ENCODE results near the gene P4HA2.
A peak's percentile ranks its signal among the peaks of the same experiment; 100 is the strongest.
"Not testable (repeated sequence)": the region's sequence is repeated elsewhere in the genome, so short reads cannot be mapped to it uniquely, and the experiment has no call there.

The P4HA2 gene

GRCh38 chr5:132193165-132193694 lies 34.4 kb downstream of the P4HA2 start:
- DNase-seq = no peak

DNA sequence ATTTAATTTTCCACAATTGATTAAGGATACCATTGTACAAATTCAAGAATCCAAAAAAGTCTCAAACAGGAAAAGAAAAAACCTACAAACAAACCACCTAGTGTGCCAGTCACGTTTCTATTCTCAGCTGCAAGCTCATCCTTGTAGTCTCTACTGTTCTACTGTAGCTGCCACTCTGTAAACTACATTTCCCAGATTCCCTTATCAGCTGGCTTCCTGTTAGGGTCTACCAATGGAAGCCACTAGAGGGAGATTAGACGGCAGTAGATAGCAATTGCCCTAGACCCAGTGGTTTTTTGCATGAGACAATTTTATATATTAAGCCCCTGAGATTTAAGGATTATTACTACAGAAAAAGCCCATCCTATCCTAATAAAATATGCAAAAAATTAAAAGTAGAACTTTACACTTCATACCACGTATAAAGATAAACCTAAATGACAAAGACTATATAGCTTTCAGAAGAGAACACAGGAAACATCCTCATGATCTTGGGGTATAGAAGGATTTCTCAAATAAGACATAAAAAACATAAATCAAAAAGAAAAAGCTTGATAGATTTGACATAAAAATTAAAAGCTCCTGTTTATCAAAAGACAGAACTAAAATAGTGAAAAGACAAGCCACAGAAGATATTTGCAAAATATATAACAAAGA lies 37.4 kb downstream of the P4HA2 start:
- peak; percentile 56 for DNase-seq

DNA sequence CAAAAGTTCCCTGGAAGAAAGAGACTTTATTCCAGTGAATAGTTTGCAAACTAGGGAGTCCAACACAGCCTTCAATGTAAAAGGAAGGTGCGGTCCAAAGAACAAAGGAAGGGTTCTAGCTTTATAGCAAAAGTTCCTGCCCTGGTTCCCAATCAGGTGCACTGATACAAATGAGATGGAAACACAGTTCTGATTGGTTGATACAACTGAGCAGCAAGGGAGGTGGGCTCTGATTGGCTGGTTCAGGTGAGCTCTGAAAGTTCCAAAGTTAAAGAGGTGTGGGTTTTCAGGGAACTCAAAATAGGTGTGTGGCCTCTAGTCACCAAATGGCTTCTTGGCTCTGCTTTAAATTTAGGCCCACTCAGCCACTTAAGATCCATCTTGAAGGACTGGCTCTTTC lies 43.1 kb downstream of the P4HA2 start:
- no peak for DNase-seq

GRCh38 chr5:132183723-132184122 lies 43.9 kb downstream of the P4HA2 start:
- DNase-seq = no peak

- no peak for DNase-seq
Observed at GRCh38 chr5:132182359-132183040, 45.2 kb downstream of the P4HA2 start.

GRCh38 chr5:132181011-132181629 lies 46.5 kb downstream of the P4HA2 start:
- DNase-seq = no peak

- no peak for DNase-seq
Observed at GRCh38 chr5:132180134-132180745, 47.4 kb downstream of the P4HA2 start.

DNA sequence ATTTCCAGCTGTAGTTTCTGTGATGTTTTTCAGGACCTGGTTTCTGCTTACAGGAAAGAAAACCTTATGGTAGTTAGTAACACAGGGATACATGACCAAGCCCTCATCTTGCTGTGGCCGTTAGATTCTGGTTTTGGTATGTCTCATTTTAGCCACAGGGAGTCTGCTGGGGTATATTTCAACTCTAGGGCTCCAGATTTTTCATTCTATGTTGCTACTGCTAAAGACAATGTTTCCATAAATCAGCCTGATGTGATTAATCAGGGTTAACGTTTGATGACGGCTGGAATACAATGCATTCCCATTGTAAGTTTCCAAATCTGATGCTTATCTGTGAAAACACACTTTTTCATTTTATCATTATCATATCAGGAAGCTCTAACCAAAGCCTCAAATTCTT lies 48.2 kb downstream of the P4HA2 start:
- DNase-seq = no peak

- no peak for DNase-seq
Observed at GRCh38 chr5:132177691-132178149, 49.9 kb downstream of the P4HA2 start.

DNA sequence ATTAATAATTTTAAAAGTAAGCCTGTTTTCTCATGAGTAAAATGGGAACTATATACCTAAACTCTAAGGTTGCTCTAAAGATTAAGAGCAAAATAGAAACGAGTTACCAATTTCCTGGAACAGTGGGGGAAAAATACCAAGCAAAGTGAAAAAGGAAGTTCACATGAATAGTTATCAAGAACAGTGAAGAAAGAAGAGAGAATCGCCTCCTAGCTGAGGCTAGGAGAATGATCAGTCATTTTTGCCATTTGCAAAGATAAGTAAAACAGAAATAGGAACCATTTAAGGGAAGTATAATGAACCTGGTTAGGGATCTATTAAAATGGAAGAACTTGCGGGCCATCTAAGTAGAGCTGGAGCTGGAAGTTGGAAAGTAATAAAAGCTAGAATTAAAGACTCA lies 50.7 kb downstream of the P4HA2 start:
- no peak for DNase-seq

- no peak for DNase-seq
Observed at GRCh38 chr5:132176521-132176945, 51.1 kb downstream of the P4HA2 start.

DNA sequence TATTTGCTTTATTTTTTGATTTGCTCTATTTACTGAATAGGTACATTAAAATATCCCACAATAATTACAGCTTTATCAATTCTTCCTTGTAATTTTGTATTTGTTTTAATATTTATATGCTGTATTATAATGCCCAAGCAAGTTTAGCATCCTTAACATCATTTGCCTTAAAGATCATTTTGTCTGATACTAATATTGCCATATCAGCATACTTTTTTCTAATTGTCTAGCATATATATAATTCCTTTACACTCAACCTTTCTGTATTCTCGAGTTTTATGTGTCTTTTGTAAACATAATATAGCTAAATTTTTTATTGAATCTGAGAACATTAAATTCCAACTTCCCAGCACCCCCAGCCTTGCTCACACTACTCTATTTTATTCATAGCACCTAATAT lies 64.7 kb downstream of the P4HA2 start:
- DNase-seq = no peak

GRCh38 chr5:132161574-132162326 lies 65.9 kb downstream of the P4HA2 start:
- not testable (repeated sequence) for DNase-seq

DNA sequence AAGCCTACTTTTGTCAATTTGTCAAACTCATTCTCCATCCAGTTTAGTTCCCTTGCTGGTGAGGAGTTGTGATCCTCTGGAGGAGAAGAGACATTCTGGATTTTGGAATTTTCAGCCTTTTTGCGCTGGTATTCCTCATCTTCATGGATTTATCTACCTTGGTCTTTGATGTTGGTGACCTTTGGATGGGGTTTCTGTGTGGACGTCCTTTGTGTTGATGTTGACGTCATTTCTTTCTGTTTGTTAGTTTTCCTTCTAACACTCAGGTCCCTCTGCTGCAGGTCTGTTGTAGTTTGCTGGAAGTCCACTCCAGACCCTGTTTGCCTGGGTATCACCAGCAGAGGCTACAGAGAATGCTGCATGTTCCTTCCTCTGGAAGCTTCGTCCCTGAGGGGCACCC lies 71.2 kb downstream of the P4HA2 start:
- DNase-seq = no peak

DNA sequence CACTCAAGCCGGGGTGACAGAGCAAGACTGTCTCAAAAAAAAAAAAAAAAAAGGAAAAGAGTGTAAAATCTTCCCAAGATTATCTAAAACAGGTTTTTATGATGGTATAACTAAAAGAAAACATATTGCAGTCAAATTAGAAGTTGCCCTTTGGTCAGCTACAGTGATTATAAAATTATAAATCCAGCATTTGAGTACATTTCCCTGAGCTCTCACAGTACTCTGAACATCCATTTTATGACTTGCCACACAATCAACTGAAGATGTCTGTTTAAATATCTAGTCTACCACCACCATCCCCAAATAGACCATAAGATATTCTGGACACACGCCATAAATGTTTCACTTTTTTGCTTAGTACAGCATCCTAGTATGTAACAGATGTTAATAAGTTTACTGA lies 77.1 kb downstream of the P4HA2 start:
- no peak for DNase-seq

DNA sequence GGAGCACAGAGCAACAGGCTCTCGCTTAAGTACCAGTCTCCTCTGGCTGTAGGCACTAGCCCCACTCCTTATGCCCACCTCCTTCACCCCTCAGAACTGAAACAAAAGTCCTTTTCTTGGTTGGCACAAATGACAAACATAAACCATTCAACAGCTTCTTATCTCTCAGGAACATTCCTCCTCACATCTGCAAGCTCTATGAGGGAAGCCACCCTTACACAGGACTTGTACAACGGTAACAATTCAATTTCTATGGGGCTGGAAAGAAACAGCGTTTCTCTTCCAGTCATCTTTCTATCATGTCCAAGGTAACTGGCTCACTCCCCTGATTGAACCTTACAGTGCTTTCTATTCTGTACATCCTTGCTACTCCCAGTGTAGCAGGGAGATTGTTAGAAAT lies 80.0 kb downstream of the P4HA2 start:
- DNase-seq = no peak

GRCh38 chr5:132145326-132145725 lies 82.3 kb downstream of the P4HA2 start:
- DNase-seq = not testable (repeated sequence)

DNA sequence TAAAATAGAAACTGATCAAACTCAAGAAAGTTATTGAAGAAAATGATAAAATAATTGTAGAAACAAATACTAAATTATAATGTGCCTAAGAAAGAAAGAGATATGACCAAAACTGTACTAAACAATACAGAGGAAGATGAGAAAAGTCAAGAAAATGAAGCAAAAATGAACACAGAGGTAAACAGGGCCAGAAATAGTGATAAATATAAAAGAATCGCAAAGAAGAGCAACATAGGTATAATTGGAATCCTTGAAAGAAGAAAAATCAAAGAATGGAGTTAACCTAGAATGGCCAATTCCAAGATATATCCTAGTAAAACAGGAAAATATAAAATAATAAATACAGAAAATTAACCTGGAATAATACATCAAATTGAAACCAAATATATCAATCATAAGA lies 84.5 kb downstream of the P4HA2 start:
- no peak for DNase-seq

GRCh38 chr5:132142459-132142858 lies 85.2 kb downstream of the P4HA2 start:
- no peak for DNase-seq
